Activated CD8-positive, alpha-beta memory T cell treated with anti-CD3 and anti-CD28 coated beads for 24 hours (primary cell): ENCODE data around the gene TLR9.

Experiments
- DNase-seq: peaks from one replicate; pipeline ENCODE4 v3.0.0-alpha.2; 2020

TLR9 gene

DNA sequence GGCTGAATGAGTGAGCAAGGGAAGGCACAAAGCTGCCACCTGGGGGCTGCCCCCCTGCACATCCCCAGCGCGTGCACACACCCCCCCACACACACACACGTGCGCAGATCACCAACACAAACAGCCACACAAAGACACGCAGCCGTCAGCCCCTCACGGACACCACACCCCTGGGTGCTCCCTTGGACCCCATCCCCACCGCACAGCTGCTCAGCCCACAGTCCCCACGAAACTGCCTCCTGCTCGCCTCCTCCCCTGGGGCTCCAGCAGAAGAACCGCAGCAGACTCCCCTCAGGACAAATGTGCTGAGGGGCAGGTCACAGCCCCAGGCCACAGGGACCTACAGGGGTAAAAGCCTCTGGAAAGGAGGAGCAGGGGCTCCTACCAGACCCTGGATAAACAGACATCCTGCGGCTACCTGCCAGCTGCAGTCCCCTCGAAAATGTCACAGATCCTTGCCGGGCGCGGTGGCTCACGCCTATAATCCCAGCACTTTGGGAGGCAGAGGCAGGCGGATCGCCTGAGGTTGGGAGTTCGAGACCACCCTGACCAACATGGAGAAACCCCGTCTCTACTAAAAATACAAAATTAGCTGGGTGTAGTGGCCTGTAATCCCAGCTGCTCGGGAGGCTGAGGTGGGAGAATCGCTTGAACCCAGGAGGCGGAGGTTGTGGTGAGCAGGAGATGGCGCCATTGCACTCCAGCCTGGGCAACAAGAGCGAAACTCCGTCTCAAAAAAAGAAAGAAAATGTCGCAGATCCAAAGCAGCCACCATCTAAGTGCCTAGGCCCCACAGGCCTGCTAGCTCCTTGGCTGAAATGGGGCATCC is 7.0 kb upstream of the TLR9 start:
- DNase-seq = peak; percentile 68

DNA sequence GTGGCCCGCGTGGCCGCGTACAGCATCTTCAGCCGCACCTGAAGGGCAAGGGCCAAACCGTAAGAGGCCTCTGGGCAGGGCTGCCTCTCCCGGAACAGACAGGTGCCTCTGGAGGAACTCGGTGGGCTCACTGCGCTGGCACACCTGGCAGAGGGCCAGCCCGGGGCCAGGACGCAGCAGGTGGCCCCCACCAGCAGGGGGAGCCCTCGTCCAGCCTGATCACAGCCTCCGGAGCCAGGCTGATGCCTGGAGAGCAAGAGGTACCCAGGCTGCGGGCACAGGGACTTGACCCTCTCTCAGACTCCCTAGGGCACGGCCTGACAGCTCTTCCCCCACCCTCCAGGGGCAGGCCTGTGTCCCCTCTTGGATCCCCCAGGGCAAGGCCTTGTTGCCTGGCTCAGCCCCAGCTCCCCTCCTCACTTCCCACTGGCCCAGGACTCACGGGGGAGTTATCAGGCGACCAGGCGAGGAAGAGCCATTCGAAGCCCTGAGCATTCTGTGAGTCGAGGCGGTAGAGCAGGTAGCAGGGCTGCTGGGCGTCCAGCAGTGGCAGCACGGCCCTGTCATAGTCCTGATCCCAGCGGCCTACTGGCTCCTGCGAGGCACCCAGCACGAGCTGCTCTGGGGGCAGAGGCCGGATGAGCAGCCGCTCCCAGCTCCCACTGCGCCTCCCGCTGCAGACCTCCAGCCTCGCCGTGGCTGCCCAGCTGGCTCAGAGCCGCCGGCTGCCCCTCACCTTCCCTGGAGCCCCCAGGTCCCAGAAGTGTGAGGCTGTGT is 6.2 kb upstream of the TLR9 start:
- peak; percentile 98 for DNase-seq

DNA sequence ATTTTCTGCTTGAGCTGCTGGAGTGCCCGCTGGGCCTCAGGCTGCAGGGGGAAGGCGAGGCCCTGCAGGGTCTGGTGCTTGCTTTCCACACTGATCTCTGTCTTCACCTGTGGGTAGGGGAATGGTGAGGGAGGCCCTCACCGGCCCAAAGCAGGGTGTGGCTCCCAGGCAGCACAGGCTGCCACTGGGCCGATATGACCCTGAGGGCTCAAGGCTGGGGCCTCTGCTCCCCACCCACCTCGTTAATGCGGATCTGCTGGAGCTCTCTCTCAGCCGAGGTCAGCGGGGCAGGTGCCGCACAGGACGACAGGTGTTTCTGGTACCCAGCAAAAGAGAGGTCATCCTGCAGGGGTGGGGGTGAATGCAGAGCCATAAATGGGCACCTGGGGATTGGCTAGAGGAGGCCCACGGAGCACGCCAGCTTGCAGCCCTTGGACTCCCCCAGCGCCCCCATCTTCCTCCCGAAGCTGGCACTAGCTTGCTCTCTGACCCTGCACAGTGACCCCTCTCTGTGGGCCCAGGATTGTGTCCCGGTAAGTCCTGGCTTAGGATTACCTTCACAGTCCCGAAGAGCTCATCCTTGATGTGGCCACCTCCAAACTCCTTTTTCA is 5.5 kb upstream of the TLR9 start:
- DNase-seq = no peak

DNA sequence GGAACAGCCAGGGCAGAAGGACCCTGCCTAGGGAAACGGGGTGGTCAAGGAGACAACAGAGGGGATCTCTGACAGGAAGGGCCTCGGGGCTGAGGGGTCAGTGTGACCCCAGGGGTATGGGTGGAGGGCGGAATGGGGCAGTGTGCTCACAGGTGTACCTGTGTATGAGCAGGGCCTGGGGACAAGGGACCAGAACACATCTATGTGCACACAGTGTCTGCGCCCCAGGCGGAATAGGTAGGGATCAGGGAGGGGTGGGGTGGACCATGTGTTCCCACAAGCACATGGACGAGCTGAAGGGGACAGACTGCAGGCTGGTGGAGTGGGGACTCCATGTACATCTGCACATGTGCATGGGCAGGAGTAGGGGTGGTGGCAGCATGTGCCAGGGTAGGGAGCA is 5.0 kb upstream of the TLR9 start:
- DNase-seq = no peak

DNA sequence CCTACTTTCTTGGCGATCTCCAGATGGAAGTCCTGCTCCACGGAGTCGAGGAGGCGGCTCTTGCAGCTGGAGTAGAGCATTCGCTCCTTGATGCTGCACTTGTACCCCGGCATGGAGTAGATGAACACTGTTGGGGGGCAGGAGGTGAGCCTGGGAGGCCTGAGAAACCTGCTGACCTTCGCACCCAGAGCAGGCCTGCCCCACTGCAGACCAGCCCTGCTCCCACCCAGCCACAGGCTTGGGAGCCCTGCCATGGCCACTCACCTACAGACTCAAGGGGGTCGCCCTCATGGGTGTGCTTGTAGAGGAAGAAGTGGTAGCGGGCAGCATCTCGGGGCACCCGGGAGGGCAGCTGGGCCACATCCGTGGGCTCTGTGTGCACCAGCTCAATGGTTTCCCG is 4.2 kb upstream of the TLR9 start:
- DNase-seq = no peak

DNA sequence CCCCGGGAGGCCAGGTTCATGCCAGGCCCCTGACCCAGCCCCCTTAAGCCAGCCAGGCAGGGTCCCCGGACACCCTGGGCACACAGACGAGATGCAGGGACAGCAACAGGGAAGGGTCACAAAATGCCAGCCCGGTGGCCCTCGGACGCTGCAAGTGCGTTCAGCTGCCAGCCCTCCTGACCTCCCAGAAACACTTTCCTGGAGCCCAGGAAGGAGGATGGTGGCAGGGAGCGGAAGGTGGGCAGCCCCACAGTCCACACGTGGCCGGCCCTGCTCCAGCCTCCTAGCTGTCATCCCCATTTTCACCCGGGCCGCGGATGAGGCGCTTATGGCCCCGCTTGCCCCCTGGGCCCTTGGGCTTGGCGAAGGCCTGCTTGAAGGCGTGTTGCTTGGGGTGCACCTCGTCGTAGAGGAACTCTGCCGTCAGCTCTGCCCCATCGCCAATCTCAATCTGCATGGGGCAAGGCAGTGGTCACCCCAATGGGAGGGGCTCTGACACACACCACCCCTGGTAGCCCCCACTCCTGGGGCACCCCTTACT is 3.4 kb upstream of the TLR9 start:
- peak; percentile 55 for DNase-seq

DNA sequence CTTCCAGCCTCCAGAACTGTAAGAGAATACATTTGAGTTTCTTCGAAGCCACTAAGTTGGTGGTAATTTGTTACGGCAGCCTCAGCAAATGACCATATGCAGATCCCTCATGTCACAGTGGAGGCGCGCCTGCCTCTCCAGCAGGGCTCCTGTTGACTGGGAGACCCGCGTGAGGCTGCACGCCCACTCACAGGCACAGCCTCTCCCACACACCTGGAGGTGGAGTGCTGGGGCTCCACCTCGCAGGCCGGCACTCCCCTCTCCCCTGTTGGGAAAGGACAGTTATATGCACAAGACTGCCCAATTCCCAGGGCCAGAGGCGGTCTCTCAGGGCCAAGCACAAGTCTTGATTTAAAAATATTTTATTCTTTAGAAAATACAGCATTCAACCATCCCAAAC is 2.8 kb upstream of the TLR9 start:
- peak; percentile 55 for DNase-seq

DNA sequence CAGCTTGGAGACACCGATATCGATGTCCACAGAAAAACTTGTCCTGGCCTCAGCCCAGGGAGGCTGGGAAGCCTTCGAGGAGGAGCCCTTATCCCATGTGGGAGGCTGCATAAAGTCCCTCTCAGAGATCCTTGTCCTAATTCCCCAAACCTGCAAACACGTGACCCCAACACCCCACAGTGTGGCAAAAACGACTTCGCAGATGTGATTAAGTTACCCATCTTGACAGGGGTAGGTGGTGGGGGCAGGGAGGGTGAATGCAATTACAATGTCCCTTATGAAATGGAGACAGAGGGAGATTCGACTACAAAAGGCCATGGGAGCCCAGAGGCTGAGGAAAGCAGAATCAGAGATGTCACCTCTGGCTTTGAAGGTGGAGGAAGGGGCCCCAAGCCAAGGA is 2.3 kb upstream of the TLR9 start:
- peak; percentile 58 for DNase-seq

DNA sequence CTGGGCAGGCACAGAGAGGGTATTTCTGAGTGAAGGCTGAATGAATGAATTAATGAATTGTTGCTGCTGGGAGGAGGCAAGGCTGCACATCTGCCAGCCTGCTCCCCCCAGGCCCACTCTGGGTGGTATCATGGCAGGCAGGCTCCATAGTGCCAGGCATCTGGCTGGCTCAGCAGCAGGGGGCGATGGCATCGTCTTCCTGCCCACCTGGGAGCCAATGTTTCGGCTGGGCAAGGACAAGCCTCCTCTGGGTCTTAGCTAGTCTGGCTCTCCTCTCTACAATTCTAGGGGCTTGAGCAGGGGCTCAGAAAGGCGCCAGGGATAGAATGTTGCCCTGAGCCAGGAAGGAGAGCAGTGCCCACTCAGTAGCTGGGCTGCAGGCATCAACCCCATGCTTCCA is 1.7 kb upstream of the TLR9 start:
- DNase-seq = no peak

DNA sequence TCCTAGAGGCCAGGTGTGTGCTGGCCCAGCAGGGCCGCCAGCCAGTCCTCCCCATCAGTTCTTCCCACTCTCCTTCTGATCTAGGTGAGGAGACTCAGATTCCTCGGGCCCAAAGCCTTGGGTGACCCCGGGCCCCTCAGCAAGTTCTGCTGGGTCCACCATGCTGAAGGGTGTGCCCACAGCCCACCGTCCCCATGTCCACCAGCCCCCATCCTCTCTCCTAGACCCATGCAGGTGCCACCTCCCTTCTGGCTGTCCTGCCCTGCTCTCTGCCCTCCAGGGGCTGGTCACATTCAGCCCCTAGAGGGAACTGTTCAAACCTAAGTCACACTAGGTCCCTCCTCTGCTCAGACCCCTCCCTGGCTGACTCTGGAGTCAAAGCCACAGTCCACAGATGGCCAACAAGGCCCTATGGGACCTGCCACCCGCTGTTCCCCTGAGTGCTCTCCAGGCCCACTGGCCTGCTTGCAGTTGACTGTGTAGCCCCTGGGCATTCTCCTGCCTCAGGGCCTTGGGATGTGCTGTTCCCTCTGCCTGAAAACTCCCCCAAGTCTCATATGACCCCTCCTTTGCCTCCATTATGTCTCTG is 878 bp upstream of the TLR9 start:
- no peak for DNase-seq

DNA sequence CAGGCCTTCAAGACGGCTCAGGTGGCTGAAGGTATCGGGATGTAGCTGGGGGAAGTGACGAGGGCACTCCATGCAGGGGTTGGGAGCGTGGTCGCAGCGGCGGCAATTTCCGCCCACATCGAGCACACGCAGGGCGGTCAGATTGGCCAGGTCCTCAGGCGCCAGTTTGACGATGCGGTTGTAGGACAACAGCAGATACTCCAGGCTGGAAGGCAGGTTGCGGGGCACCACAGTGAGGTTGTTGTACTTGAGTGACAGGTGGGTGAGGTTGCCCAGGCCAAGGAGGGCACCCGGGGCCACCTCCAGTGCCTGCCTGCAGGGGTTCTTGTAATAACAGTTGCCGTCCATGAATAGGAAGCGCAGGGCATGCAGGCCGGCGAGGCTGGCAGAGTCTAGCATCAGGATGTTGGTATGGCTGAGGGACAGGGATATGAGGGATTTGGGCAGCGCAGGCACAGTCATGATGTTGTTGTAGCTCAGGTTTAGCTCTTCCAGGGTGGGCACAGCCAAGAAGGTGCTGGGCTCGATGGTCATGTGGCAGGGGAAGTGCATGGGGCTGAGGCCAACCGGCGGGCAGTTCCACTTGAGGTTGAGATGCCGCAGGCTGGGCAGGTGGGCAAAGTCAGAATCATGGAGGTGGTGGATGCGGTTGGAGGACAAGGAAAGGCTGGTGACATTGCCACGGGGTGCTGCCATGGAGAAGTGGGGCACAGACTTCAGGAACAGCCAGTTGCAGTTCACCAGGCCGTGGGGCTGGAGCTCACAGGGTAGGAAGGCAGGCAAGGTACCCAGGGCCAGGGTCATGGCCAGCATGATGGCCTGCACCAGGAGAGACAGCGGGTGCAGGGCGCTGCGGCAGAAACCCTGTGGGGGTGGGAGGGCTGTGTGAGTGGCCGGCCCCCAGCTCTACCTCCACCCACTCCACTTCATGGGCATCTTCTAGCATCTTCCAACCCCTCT is 1.7 kb downstream of the TLR9 start:
- peak; percentile 57 for DNase-seq

DNA sequence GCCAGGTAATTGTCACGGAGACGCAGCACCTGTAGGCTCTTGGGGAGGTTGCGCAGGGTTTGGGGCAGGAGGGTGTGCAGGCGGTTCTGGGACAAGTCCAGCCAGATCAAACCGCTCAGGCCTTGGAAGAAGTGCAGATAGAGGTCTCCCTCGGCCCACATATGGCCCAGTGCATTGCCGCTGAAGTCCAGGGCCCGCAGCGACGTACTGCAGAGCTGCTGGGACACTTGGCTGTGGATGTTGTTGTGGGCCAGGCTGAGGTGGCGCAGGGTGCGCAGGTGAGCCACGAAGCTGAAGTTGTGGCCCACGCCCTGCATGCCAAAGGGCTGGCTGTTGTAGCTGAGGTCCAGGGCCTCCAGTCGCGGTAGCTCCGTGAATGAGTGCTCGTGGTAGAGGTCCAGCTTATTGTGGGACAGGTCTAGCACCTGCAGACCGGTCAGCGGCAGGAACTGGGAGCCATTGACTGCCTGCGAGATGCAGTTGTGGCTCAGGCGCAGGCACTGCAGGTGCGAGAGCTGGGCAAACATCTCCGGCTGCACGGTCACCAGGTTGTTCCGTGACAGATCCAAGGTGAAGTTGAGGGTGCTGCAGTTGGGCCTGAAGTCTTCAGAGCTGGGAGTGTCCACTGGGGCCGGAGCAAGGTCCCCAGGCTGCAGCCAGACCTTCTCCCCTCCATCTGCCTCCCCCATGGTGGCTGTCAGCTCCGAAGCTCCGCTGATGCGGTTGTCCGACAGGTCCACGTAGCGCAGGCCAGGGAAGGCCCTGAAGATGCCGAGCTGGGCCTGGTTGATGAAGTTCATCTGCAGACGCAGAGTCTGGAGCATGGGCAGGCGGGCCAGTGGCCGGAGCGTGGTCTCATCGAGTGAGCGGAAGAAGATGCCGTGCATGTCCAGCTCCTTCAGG is 2.9 kb downstream of the TLR9 start:
- no peak for DNase-seq

DNA sequence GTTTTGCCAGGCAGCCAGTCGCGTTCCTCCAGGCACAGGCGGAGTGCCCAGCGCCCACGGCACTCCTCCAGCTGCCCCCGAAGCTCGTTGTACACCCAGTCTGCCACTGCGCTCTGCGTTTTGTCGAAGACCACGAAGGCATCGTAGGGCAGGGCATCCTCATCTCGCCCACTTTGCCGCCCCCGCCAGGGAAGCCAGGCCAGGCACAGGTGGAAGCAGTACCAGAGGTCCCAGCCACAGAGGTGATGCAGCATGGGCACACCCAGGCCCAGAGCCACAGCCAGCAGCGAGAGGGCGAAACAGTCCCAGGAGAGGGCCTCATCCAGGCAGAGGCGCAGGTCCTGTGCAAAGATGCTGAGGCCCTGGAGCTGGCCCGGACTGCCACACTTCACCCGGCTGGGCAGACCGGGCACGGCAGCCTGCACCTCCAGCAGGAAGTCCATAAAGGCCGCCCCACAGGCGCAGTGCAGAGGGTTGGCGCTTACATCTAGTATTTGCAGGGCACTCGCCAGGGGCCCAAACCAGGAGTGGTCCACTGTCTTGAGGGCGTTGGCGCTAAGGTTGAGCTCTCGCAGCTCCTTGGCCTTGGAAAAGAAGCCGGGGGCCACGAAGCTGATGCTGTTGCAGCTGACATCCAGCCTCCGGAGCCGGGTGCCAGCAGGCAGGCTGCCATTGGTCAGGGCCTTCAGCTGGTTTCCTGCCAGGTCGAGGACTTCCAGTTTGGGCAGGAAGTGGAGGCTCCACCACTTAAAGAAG is 3.7 kb downstream of the TLR9 start:
- DNase-seq = peak; percentile 85

DNA sequence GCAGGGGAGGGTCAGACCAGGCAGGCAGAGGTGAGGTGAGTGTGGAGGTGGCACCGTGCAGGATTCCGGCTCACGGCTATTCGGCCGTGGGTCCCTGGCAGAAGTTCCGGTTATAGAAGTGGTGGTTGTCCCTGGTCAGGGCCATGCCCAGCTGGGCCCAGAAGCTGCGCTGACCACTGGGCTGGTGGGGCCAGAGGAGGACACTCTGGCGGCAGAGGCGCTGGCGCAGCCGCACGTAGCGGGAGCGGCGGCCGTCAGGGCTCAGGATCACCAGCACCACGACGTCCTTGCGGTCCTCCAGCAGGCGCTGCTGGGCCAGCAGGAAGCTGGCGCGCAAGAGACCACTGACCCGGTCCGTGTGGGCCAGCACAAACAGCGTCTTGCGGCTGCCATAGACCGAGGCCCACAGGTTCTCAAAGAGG is 4.3 kb downstream of the TLR9 start:
- no peak for DNase-seq

DNA sequence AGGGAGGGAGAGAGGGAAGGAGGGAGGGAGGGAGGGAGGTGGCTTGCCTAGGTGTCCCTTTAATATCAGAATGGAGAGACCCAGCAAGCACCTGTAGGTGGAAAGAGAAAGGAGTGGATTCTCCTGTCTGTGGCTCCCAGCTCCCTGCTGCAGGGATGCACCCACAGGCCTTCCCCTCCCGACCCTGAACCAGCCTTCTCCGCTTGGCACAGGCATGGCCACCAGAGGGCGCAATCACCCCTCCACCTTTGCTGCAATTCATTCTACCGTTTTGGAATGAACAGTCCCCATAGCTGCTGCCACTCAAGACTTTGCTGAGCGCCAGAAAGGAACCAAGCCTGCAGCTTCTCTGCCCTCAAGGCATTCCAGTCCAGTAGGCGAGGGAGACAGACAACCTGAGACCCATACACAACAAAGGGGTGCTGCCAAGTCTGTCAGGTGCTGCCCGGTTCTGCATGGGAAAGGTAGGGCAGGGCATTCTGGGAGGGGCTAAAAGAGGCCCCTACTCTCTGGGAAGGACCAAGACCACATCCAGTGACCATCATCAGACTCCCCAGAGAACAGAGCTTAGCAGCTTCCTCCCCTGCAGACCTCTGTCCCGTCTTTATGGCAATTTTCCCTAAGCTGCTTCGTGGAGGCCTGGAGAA is 4.9 kb downstream of the TLR9 start:
- peak; percentile 98 for DNase-seq

DNA sequence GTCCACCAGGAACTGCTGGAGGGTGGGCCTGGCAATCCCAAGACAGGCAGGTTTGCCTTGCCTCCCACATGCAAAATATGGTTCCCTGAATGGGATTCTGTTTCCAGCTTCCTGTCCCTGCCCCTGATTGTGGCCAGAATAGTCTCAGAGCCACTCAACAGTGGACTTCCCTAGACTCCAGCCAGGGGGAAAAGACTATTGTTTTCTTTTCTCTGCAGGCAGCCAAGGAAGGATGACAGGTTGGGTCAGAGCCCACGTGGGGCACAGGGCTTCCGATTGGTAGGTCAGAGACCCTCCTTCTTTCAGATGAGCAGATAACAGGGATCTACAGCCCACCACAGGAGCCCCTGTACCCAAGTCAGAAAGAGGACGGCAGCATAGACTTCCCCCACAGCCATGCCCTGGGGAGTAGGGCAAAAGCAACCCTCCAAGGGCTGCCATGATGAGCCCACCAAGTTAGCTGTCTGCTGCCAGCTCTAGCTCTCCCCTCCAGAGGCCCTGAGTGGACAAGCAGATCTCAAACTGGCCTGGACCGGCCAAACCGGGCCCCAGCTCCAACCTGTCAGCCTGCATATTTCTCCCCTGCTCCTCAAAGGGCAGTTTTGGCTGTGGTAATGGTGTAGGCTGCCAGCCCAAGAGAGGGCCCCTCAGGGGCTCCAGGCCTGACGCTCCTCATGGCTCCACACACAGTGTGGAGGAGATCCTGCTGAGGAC is 6.4 kb downstream of the TLR9 start:
- peak; percentile 60 for DNase-seq

DNA sequence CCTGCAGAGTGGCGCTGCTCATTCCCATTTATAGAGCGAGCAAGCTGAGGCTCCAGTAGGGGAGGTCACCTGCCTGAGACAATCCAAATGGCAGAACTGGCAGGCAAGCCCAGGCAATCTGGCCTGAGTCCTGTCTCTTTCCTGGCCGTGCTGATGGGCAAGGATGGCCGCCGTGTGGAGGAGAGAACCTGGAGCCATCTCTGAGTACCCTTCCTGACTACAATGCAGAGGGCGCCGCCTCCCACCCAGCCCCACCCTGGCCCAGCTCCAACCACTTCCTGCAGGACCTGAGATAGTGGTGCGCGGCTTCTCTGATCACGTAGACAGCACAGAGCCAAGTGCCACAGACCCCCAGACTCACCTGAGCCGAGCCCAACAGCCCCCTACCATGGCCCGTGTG is 7.0 kb downstream of the TLR9 start:
- DNase-seq = peak; percentile 66

DNA sequence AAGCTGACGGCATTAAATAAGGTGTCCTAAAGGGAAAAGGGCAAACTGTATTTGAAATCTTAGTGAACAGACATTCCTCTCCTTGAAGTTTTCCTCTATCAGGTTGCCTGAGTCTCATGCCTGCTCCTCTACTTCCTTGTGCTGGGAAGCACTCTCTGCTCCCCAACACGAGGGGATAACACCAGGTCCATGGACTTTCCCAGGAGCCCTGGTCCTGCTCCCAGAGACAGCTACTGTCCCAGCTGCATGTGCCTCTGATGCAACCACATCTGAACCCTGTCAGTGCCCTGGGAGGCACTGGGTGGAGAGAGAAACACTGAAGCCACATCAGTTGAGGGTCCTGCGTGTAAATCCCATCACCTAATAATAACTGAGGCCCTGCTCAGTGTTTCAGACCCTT is 7.4 kb downstream of the TLR9 start:
- DNase-seq = no peak

DNA sequence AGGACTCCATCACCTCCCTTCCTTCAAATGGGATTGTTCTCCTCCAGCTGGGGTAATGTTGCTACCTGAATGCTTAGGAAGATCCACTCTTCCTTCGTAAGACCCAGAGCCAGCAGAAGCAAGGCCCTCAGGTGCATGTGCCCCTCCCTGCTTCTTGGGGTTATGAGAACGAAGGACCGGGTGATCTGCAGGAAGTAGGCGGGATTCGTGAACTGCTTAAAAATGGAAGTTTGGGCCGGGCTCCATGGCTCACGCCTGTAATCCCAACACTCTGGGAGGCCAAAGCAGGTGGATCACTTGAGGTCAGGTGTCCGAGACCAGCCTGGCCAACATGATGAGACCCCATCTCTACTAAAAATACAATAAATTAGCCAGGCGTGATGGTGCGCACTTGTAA is 8.0 kb downstream of the TLR9 start:
- DNase-seq = no peak
